ENCODE measurements around the gene TCF12.

The TCF12 gene

DNA sequence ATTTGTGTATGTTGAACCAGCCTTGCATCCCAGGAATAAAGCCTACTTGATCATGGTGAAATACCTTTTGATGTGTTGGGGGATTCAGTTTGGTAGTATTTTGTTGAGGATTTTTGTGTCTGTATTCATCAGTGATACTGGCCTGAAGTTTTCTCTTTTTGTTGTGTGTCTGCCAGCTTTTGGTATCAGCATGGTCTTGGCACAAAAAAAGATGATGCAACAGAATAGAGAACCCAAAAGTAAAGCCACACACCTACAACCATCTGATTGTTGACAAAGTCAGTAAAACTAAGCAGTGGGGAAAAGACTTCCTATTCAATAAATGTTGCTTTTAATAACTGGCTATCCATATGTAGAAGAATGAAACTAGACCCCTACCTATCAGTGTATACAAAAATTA lies 77.6 kb downstream of the TCF12 start:
- Histone ChIP-seq H3K36me3 (ENCODE audit: insufficient read depth, low read length) (peaks cover 12% of the 10 kb centered on the region; the same call in 1 of the 2 replicates), H3K79me2 (ENCODE audit: insufficient read depth, low read length) (peaks cover 54% of the 10 kb centered on the region), H3K4me1 (ENCODE audit: insufficient read depth, low read length, poor library complexity, severe bottlenecking) (no peaks in the 10 kb centered on the region), H3K27me3 (ENCODE audit: insufficient read depth, low read length, poor library complexity, severe bottlenecking) (no peaks in the 10 kb centered on the region), H3K9me2 (replicated peaks; ENCODE audit: low read depth, low read length) (no peaks in the 10 kb centered on the region), H3K4me3 (ENCODE audit: low read length, poor library complexity, severe bottlenecking) (no peak overlapping the region), H4K20me1 (ENCODE audit: insufficient read depth, low read length, poor library complexity, severe bottlenecking) (peaks cover 7% of the 10 kb centered on the region), H3K9ac (ENCODE audit: low read depth, low read length, poor library complexity, severe bottlenecking) (no peak overlapping the region), H3K9me3 (ENCODE audit: insufficient read depth, low read depth, low read length) (no peaks in the 10 kb centered on the region), H3K4me2 (ENCODE audit: low read depth, low read length, poor library complexity, severe bottlenecking) (no peak overlapping the region), H2AFZ (ENCODE audit: low read length) (no peak overlapping the region), H3F3A (ENCODE audit: low read depth) (no peaks in the 10 kb centered on the region)
- TF ChIP-seq, protein P1, sequence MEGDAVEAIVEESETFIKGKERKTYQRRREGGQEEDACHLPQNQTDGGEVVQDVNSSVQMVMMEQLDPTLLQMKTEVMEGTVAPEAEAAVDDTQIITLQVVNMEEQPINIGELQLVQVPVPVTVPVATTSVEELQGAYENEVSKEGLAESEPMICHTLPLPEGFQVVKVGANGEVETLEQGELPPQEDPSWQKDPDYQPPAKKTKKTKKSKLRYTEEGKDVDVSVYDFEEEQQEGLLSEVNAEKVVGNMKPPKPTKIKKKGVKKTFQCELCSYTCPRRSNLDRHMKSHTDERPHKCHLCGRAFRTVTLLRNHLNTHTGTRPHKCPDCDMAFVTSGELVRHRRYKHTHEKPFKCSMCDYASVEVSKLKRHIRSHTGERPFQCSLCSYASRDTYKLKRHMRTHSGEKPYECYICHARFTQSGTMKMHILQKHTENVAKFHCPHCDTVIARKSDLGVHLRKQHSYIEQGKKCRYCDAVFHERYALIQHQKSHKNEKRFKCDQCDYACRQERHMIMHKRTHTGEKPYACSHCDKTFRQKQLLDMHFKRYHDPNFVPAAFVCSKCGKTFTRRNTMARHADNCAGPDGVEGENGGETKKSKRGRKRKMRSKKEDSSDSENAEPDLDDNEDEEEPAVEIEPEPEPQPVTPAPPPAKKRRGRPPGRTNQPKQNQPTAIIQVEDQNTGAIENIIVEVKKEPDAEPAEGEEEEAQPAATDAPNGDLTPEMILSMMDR (conservative IDR thresholded peaks at IDR 0.05; ENCODE audit: low read length): no peak
- TF ChIP-seq EZH2phosphoT487 (IDR thresholded peaks at IDR 0.05; ENCODE audit: borderline replicate concordance): no peak

DNA sequence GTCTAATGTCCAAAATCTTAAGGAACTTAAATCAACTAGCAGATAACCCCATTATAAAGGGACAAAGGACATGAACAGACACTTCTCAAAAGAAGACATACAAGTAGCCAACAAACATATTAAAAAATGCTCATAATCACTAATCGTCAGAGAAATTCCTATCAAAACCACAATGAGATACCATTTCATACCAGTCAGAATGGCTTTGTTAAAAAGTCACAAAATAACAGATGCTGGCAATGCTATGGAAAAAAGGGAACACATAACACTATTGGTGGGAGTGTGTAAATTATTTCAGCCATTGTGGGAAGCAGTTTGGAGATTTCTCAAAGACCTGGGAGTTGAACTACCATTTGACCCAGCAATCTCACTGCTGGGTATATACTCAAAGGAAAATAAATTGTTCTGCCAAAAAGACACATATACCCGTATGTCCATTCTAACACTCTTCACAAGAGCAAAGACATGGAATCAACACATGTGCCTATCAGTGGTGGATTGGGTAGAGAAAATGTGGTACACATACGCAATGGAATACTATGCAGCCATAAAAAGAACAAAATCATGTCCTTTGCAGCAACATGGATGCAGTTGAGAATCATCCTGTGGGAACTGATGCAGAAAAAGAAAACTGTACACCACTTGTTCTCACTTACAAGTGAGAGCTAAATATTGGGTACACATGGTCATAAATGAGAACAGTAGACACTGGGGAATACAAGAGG lies 78.5 kb downstream of the TCF12 start:
- Histone ChIP-seq H3K36me3 (ENCODE audit: insufficient read depth, low read length) (peaks cover 12% of the 10 kb centered on the region; the same call in 1 of the 2 replicates), H3K4me3 (ENCODE audit: low read length, poor library complexity, severe bottlenecking) (no peak overlapping the region), H3K9me3 (ENCODE audit: insufficient read depth, low read depth, low read length) (no peaks in the 10 kb centered on the region), H3K27me3 (ENCODE audit: insufficient read depth, low read length, poor library complexity, severe bottlenecking) (no peaks in the 10 kb centered on the region), H3K4me1 (ENCODE audit: insufficient read depth, low read length, poor library complexity, severe bottlenecking) (no peaks in the 10 kb centered on the region), H3K9ac (ENCODE audit: low read depth, low read length, poor library complexity, severe bottlenecking) (no peak overlapping the region), H3F3A (ENCODE audit: low read depth) (no peaks in the 10 kb centered on the region), H3K9me2 (replicated peaks; ENCODE audit: low read depth, low read length) (no peaks in the 10 kb centered on the region), H3K79me2 (ENCODE audit: insufficient read depth, low read length) (peaks cover 54% of the 10 kb centered on the region), H2AFZ (ENCODE audit: low read length) (no peak overlapping the region), H3K4me2 (ENCODE audit: low read depth, low read length, poor library complexity, severe bottlenecking) (no peak overlapping the region), H4K20me1 (ENCODE audit: insufficient read depth, low read length, poor library complexity, severe bottlenecking) (peaks cover 3% of the 10 kb centered on the region)
- no peak for TF ChIP-seq EZH2phosphoT487 (IDR thresholded peaks at IDR 0.05; ENCODE audit: borderline replicate concordance)
- TF ChIP-seq, protein P1 (conservative IDR thresholded peaks at IDR 0.05; ENCODE audit: low read length): no peak

DNA sequence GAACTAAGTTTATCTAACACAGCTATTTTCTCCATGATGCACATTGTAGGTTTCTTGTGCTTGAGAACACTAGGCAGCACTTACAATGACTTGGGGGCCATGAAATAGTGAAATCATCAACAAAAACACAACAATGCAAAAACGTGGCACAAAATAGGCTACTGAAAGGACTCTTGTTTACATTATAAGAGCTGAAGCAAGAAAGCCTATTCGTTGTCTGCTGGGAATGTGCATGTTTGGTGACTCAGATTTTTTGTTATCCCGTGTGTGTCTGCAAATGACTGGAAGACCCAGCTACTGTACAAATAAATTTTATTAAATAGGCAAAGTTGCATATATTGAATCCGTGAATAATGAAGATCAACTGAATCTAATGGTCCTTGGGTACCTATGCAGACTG lies 85.0 kb downstream of the TCF12 start:
- Histone ChIP-seq H3K79me2 (ENCODE audit: insufficient read depth, low read length) (peaks cover 49% of the 10 kb centered on the region), H3K27me3 (ENCODE audit: insufficient read depth, low read length, poor library complexity, severe bottlenecking) (no peaks in the 10 kb centered on the region), H3K4me2 (ENCODE audit: low read depth, low read length, poor library complexity, severe bottlenecking) (no peak overlapping the region), H3K9ac (ENCODE audit: low read depth, low read length, poor library complexity, severe bottlenecking) (no peak overlapping the region), H3F3A (ENCODE audit: low read depth) (0 out of 2 replicates have a peak, but pooled peaks cover 2% of the 10 kb centered on the region), H3K4me1 (ENCODE audit: insufficient read depth, low read length, poor library complexity, severe bottlenecking) (peaks cover 16% of the 10 kb centered on the region), H3K9me2 (replicated peaks; ENCODE audit: low read depth, low read length) (no peaks in the 10 kb centered on the region), H3K36me3 (ENCODE audit: insufficient read depth, low read length) (no peaks in the 10 kb centered on the region; the same call in 1 of the 2 replicates), H2AFZ (ENCODE audit: low read length) (no peak overlapping the region), H3K4me3 (ENCODE audit: low read length, poor library complexity, severe bottlenecking) (no peak overlapping the region), H3K9me3 (ENCODE audit: insufficient read depth, low read depth, low read length) (no peaks in the 10 kb centered on the region), H4K20me1 (ENCODE audit: insufficient read depth, low read length, poor library complexity, severe bottlenecking) (peaks cover 11% of the 10 kb centered on the region)
- TF ChIP-seq, protein P1 (conservative IDR thresholded peaks at IDR 0.05; ENCODE audit: low read length): no peak
- no peak for TF ChIP-seq EZH2phosphoT487 (IDR thresholded peaks at IDR 0.05; ENCODE audit: borderline replicate concordance)
